HepG2 (cell line): ENCODE data around the gene CDC20. TPM values are rescaled to one million over a fixed set of nuclear protein-coding genes. Genes with fewer than 3 reads are reported as not detected.
A peak's percentile ranks its signal among the peaks of the same experiment; 100 is the strongest.

ENCODE experiments used
- ATF1 ChIP-seq: IDR thresholded peaks from 2 replicates; pipeline ENCODE4 v1.6.1; 2016; ENCODE audit warnings: mild to moderate bottlenecking, control low read depth
- ELF4 ChIP-seq: sonication (generic); formaldehyde crosslinking; IDR thresholded peaks from 2 replicates; pipeline ENCODE4 v1.5.0; 2020; ENCODE audit warnings: missing genetic modification reagents, mild to moderate bottlenecking, moderate library complexity, borderline replicate concordance
- ERF ChIP-seq: IDR thresholded peaks from 2 replicates; pipeline ENCODE4 v1.6.1; 2018; ENCODE audit warnings: missing biosample characterization, missing genetic modification reagents
- KAT8 ChIP-seq: IDR thresholded peaks from 2 replicates; pipeline ENCODE4 v1.6.1; 2016; ENCODE audit warnings: missing genetic modification reagents, missing compliant biosample characterization
- MXD4 ChIP-seq: IDR thresholded peaks from 2 replicates; pipeline ENCODE4 v1.6.1; 2016; ENCODE audit warnings: mild to moderate bottlenecking, missing biosample characterization, missing genetic modification reagents
- SPEN ChIP-seq: sonication (generic); formaldehyde crosslinking; IDR thresholded peaks from 2 replicates; pipeline ENCODE4 v1.5.1; 2020; ENCODE audit warnings: low read depth, mild to moderate bottlenecking, missing genetic modification reagents
- TEAD3 ChIP-seq: optimal IDR thresholded peaks from 2 replicates; pipeline ENCODE3; 2016; ENCODE audit warnings: borderline replicate concordance
- TMF1 ChIP-seq: sonication (generic); formaldehyde crosslinking; IDR thresholded peaks from 2 replicates; pipeline ENCODE4 v1.8.1; 2022; ENCODE audit warnings: low read depth, missing genetic modification reagents
- YEATS4 ChIP-seq: sonication (generic); formaldehyde crosslinking; IDR thresholded peaks from 2 replicates; pipeline ENCODE4 v1.4.0; 2020; ENCODE audit warnings: missing genetic modification reagents, borderline replicate concordance
- ZFX ChIP-seq: sonication (generic); formaldehyde crosslinking; IDR thresholded peaks from 2 replicates; pipeline ENCODE4 v1.4.0; 2020; ENCODE audit warnings: mild to moderate bottlenecking, low read depth, missing genetic modification reagents, moderate library complexity
- ZMYM2 ChIP-seq: sonication (generic); formaldehyde crosslinking; IDR thresholded peaks from 2 replicates; pipeline ENCODE4 v1.8.0; 2022; ENCODE audit warnings: mild to moderate bottlenecking, missing genetic modification reagents
- ZNF251 ChIP-seq: sonication (generic); formaldehyde crosslinking; IDR thresholded peaks from 2 replicates; pipeline ENCODE4 v1.9.0; 2021; ENCODE audit warnings: mild to moderate bottlenecking, missing genetic modification reagents
- ZNF761 ChIP-seq: sonication (generic); formaldehyde crosslinking; conservative IDR thresholded peaks from 2 replicates; pipeline ENCODE4 v1.4.0; 2020; ENCODE audit warnings: mild to moderate bottlenecking, missing genetic modification reagents
- ZNF770 ChIP-seq: sonication (generic); formaldehyde crosslinking; IDR thresholded peaks from 2 replicates; pipeline ENCODE4 v1.5.0; 2020; ENCODE audit warnings: mild to moderate bottlenecking, missing genetic modification reagents
- ZSCAN5A ChIP-seq: sonication (generic); formaldehyde crosslinking; IDR thresholded peaks from 2 replicates; pipeline ENCODE4 v1.8.0; 2022; ENCODE audit warnings: mild to moderate bottlenecking, missing genetic modification reagents, borderline replicate concordance
- polyA plus RNA-seq, 8 experiments: library from polyadenylated mRNA; depleted of rRNA in 3 of 8; stranded (reverse) in 7 of 8; unstranded in 1 of 8; fragments of >200 nt; fragmentation: Illumina TruSeq in 4 of 8; extraction: Trizol in 4 of 8; gene quantifications; 2 replicates each; pipeline versions ENCODE4 v1.2.1 to v1.2.3, GENCODE V29; 2011 to 2016; ENCODE audit warnings: low read depth in 4 of 8, missing spikeins in 1 of 8, mixed read lengths in 1 of 8; ENCODE audit not compliant: insufficient read depth in 1 of 8
- total RNA-seq, 5 experiments: library from RNA; depleted of rRNA; stranded (reverse); fragments of >200 nt; fragmentation: Illumina TruSeq; extraction: Trizol; gene quantifications; 2 replicates each; pipeline ENCODE4 v1.2.3, GENCODE V29; 2016; ENCODE audit warnings: low read depth in 1 of 5
- TF ChIP-seq, protein P1 (sequence below): sonication (generic); formaldehyde crosslinking; conservative IDR thresholded peaks from 2 replicates; pipeline ENCODE4 v1.8.0; 2022; ENCODE audit warnings: mild to moderate bottlenecking, moderate library complexity, missing genetic modification reagents
- TF ChIP-seq, protein P2 (sequence below): sonication (generic); formaldehyde crosslinking; IDR thresholded peaks from 2 replicates; pipeline ENCODE4 v1.4.0; 2020; ENCODE audit warnings: missing genetic modification reagents
- TF ChIP-seq, protein P3 (sequence below): IDR thresholded peaks from 2 replicates; pipeline ENCODE4 v1.6.1; 2016; ENCODE audit warnings: low read depth
- TF ChIP-seq, protein P4 (sequence below): IDR thresholded peaks from 2 replicates; pipeline ENCODE4 v1.6.1; 2012; ENCODE audit warnings: inconsistent platforms

The CDC20 gene
- total and polyA plus RNA-seq, 2 of the 13 experiments (the other 11 are each of a cell fraction or from before 2014, with no cell fraction given), result 57.9 to 90.0 TPM

DNA sequence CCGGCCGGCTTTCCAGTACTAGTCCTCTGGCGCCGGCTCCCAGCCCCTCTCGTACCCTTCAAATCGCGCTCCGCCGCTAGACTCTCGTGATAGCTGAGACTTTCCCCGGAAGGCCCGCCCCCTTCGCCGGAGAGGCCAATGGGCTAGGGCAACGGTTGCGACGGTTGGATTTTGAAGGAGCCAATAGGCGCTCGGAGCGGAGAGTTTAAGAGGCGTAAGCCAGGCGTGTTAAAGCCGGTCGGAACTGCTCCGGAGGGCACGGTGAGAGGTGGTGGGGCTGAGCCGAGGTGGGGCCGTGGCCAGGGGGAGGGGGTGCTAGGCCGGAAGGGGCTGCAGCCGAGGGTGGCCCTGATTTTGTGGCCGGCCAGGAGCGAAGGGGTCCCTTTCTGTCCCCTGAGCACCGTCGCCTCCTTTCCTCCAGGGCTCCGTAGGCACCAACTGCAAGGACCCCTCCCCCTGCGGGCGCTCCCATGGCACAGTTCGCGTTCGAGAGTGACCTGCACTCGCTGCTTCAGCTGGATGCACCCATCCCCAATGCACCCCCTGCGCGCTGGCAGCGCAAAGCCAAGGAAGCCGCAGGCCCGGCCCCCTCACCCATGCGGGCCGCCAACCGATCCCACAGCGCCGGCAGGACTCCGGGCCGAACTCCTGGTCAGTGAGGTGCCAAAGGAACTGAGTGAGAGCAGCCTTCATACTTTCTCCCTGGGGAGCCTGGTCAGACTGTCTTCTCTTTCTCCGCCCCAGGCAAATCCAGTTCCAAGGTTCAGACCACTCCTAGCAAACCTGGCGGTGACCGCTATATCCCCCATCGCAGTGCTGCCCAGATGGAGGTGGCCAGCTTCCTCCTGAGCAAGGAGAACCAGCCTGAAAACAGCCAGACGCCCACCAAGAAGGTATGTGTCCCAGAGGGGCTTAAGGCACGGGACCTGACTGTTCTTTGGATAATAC lies at the start of gene CDC20 (continued):
- TF ChIP-seq, protein P1, sequence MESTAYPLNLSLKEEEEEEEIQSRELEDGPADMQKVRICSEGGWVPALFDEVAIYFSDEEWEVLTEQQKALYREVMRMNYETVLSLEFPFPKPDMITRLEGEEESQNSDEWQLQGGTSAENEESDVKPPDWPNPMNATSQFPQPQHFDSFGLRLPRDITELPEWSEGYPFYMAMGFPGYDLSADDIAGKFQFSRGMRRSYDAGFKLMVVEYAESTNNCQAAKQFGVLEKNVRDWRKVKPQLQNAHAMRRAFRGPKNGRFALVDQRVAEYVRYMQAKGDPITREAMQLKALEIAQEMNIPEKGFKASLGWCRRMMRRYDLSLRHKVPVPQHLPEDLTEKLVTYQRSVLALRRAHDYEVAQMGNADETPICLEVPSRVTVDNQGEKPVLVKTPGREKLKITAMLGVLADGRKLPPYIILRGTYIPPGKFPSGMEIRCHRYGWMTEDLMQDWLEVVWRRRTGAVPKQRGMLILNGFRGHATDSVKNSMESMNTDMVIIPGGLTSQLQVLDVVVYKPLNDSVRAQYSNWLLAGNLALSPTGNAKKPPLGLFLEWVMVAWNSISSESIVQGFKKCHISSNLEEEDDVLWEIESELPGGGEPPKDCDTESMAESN (CRISPR knock-in tag), result peak; percentile 95
- TF ChIP-seq SPEN (CRISPR knock-in tag) (peak; percentile 48), YEATS4 (CRISPR knock-in tag) (peak; percentile 65), TMF1 (CRISPR knock-in tag) (peak; percentile 93), TEAD3 (CRISPR knock-in tag) (no peak), ZNF761 (CRISPR knock-in tag) (no peak), ZNF770 (CRISPR knock-in tag) (no peak), ATF1 (no peak), ZMYM2 (CRISPR knock-in tag) (0 out of 2 replicates have a peak, but pooled peaks have one; percentile 52), ZFX (CRISPR knock-in tag) (peak; percentile 49; the same call in 1 of the 2 replicates), KAT8 (CRISPR knock-in tag) (peak; percentile 53; the same call in 1 of the 2 replicates), ZSCAN5A (CRISPR knock-in tag) (peak; percentile 94), ERF (CRISPR knock-in tag) (0 out of 2 replicates have a peak, but pooled peaks have one; percentile 8), ELF4 (0 out of 2 replicates have a peak, but pooled peaks have one; percentile 65), ZNF251 (CRISPR knock-in tag) (no peak), MXD4 (CRISPR knock-in tag) (peak; percentile 98)
- TF ChIP-seq, protein P2, sequence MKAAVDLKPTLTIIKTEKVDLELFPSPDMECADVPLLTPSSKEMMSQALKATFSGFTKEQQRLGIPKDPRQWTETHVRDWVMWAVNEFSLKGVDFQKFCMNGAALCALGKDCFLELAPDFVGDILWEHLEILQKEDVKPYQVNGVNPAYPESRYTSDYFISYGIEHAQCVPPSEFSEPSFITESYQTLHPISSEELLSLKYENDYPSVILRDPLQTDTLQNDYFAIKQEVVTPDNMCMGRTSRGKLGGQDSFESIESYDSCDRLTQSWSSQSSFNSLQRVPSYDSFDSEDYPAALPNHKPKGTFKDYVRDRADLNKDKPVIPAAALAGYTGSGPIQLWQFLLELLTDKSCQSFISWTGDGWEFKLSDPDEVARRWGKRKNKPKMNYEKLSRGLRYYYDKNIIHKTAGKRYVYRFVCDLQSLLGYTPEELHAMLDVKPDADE, result 0 out of 2 replicates have a peak, but pooled peaks have one; percentile 15
- TF ChIP-seq, protein P3, sequence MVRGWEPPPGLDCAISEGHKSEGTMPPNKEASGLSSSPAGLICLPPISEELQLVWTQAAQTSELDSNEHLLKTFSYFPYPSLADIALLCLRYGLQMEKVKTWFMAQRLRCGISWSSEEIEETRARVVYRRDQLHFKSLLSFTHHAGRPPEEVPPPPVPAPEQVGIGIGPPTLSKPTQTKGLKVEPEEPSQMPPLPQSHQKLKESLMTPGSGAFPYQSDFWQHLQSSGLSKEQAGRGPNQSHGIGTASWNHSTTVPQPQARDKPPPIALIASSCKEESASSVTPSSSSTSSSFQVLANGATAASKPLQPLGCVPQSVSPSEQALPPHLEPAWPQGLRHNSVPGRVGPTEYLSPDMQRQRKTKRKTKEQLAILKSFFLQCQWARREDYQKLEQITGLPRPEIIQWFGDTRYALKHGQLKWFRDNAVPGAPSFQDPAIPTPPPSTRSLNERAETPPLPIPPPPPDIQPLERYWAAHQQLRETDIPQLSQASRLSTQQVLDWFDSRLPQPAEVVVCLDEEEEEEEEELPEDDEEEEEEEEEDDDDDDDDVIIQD, result peak; percentile 92
- TF ChIP-seq, protein P4, sequence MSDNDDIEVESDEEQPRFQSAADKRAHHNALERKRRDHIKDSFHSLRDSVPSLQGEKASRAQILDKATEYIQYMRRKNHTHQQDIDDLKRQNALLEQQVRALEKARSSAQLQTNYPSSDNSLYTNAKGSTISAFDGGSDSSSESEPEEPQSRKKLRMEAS, result peak; percentile 92
